Erythroblast (primary cell): Measurements from ENCODE around the gene FOXP1.

Experiments
- DNase-seq, 2 experiments: peaks; one replicate each; lab custom pipeline; 2025; lab: John Stamatoyannopoulos, UW
- GATA1 ChIP-seq: IDR thresholded peaks from 2 replicates; pipeline ENCODE4 v1.6.1; 2011; ENCODE audit warnings: low read depth, mild to moderate bottlenecking, control low read depth, low read length, moderate library complexity
- POLR2A ChIP-seq: IDR thresholded peaks from 2 replicates; pipeline ENCODE4 v1.6.1; 2011; ENCODE audit warnings: mild to moderate bottlenecking, low read length

FOXP1 gene

DNA sequence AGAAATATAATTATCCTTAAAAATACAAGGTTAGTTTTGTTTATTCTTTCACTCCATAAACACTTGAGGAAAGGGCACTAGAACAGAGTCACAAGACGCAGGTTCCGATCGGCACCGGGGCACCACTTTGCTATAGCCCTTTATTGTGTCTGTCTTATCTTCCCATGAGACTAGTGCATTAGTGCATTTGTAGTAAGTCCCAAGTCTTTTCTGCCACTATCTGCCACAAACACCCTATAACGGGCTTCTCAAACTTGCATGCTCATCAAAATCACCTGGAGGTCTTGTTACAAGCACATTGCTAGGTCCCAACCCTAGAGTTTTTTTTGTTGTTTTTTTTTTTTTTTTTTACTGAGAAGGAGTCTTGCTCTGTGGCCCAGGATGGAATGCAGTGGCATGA is 213.1 kb downstream of the FOXP1 start:
- TF ChIP-seq GATA1, result no peak

DNA sequence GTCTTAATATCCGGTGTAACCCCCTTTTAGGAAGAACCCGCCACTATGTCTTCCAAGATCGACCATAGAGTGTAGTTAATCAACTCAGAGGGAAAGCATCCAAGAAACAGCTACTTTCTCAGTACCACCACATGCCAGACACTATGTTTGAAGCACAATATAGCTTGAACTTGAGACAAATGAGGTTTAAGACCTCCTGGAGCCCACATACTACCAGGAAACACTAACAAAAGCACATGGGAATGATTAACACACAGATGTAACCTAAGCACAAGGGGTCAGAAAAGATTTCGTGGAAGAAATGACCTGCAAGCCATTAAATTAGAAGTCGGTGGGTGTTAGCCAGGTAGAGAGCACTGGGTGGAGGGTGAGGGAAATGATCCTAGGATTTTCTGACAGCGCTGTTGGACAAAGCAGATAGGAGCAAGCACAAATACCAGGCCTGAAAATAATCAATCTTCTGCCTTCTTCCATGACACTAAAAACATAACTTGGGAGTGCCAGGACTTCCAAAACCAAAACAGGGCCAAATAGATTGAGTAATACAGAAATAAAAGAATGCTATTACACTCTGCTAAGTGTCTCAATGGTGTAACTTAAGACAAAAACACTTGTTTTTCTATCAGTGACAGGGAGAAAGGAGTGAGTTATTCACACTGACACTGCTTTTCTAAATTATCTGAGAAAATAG is 213.7 kb downstream of the FOXP1 start:
- no peak for DNase-seq
- TF ChIP-seq POLR2A, result no peak
- no peak for TF ChIP-seq GATA1

More for the DNA sequence above, 213.1 kb downstream of the FOXP1 start:
- DNase-seq, result no peak

DNA sequence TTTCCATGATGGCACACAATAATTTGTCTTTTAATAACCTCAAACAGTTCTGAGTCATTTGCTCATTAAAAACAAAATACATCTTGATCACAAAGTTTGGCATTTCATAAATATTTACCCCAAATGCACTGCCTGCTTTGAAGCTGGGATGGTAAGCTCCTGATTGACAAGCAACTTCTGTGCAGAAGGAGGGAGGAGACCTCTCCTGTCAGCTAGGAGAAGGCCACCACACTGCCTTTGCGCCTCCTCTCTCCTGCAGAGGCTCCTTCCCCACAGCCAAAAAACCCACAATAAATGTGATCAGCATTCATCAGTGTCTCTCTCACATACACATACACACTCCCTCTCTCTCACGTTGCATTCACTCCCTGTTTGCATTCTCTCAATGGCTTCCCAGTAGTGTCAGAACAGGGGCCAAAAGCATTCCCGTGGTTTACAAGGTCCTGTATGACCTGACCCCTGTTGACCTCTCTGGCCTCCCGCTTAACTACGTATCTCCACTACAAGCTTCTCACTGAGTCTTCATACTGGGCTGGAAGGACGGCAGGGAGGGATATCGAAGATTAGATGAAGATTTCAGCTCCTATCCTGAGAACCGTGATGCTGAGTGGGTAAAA is 216.4 kb downstream of the FOXP1 start:
- no peak for DNase-seq
- TF ChIP-seq POLR2A (no peak), GATA1 (no peak)

DNA sequence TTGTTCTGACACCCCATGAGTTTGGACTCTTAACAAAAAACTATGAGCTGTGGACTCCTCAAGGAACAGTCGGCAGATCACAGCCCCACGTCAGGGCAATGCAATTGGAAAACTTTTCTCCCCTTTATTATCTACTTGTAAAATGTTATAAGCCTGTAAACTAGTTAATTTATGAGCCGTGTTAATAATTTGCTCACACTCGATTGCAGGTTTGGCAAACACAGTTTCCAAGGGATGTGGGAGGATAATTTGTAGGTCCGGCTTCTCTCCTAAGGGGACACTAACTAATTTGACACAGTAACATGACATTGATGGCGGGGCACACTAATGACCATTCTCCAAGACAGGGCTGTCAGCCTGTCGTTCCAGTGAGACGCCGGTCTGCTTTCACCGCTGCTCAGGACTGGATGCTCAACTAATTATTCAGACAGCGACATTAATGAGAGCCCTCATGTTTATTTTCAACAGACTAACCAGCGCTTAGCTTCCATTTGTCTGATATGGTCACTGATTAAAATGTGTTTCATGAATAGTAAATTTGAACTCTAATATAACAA is 222.1 kb downstream of the FOXP1 start:
- no peak for DNase-seq
- TF ChIP-seq POLR2A, result no peak
- no peak for TF ChIP-seq GATA1

DNA sequence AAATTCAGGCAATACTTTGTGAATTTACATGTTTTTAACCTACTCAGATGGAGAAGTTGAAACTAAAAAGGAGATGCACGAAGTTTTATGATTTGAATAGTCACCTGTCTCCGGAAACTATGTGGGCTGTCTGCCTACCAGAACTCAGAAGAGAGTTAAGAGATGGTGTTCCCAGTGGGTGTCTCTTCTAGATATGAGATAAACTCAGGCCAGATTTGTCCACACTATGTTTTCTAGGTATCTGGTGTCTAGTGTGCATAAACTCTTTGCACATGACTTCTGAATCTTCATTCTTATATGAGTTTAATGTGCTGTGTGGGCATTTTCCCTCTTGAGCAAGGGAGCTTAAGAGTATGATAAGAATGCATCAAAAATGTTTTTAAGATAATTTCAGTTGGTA is 222.8 kb downstream of the FOXP1 start:
- no peak for TF ChIP-seq POLR2A
- TF ChIP-seq GATA1, result no peak
- no peak for DNase-seq

DNA sequence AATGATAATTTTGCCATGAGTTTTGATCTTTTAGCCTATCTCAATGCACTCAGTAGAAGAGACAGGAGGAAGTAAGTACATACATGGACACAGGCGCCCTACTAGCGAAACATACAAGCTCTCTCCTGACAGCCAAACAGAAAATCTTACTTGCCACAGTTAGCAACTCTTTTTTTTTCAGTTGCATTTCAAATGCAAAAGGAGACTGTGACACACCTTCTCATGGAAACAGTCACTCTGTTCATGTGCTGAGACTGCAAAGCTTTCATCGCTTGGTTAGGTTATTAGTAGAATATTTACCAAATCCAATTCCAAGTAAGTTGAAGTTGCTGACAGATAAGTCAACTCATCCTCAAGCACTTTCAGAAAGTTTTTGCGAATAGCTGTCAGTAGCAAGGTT is 223.3 kb downstream of the FOXP1 start:
- DNase-seq, result no peak
- no peak for TF ChIP-seq POLR2A
- no peak for TF ChIP-seq GATA1

DNA sequence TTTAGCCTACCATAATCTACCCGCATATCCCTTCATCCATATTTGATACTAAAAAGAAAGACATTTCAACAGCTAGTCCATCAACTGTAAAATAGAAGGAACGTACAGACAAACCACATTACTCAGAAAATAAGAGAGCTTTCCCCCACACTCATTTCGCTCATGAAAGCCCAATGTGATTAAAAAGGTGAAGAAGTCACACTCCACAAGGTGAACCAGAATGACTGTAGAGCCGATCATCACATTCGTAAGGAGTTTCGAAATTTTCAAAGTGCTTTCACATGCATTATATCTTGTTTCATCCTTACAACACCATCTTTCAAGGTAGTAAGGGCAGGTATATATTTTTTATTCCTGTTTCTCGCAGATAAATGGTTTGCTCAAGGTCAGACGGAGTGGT is 225.3 kb downstream of the FOXP1 start:
- TF ChIP-seq GATA1, result no peak
- TF ChIP-seq POLR2A, result no peak
- DNase-seq, result no peak

DNA sequence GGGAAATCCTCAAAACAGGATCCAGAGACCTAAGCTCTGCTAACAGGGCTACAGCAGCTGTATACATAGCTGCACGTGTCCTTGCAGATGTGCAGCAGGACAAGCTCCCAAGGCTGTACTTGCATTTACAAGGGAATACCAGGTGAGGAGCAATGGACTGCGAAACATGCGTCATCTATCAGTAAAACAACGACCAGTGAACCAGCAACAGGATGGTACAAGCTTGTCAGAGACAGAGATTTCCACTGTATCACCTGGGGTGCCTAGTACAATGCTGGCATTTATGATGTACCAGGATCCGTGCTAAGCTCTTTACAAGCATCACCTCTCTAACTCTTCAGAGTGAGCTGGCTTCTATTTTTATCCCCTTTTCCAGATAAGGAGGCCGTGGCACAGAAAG is 227.3 kb downstream of the FOXP1 start:
- no peak for DNase-seq

DNA sequence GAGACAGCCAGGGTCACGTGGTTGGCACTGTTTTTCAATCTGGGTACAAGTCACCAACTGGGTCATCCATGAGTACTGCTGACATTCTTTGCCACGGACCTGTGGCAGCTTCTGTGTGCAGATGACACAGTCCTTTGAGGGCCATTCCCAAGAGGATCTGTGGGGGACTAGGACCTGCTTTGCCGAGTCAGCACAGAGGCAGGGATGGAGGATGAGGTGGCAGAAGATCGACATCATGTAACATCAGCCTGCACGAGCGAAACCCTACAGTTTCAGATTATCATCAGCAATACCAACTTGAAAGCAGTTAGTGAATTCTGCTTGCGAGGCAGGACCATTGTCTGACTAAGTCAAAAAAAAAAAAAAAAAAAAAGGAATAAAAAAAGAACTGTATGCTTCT is 227.7 kb downstream of the FOXP1 start:
- TF ChIP-seq GATA1, result no peak
- no peak for TF ChIP-seq POLR2A
- DNase-seq, result no peak

More for the DNA sequence above, 227.3 kb downstream of the FOXP1 start:
- TF ChIP-seq GATA1 (no peak), POLR2A (no peak)

DNA sequence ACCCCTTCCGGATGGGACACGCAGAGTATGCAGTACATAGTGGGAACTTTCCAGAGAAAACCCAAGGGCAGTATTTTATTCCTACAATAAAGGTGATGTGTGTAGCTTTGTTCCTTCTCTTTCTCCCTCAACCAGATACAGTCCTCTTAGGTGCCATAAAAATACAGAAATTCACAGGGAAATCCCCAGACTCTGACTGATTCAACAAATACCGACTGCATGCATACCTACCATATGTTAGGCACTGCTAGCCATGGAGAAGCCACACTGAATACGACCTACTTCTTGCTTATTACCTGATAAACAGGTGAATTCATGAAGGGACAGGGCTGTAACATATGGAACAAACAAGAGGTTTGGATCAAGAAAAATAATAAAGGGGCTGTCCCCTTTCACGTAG is 228.5 kb downstream of the FOXP1 start:
- no peak for DNase-seq
- TF ChIP-seq GATA1 (no peak), POLR2A (no peak)

DNA sequence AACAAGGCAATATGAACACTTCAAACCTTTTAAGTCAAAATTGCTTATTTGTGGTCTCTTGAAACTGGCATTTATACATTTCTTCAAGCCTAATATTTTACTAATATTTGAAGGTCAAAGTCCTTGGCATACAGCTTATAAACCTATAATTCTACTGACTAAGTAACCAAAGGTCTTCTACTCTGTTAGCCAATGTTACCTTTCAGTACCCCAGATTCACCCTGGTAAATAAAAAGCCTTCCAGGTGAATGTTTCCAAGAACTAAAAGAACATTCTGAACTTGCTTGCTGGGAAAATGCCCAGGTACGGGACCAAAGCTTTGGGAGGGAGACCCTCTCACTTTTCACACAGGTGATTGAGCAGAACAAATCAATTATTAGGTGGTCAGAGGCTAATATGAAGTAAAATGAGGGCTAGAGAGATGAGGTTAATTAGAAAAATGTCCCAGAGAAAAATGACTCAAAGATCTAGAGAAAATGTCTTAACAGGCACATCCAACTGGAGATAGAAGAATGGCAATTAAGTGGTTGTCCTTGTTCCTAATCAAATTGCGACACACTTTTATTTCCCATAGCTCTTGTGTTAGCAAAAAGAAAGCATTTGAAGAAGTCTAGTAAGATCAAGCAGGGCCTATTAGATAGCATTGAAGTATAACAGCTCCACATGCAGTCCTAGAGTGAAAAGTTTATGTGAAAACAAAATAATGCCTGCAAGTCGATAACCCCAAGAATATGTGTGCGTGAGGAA is 232.0 kb downstream of the FOXP1 start:
- DNase-seq, result no peak
- TF ChIP-seq GATA1, result no peak

DNA sequence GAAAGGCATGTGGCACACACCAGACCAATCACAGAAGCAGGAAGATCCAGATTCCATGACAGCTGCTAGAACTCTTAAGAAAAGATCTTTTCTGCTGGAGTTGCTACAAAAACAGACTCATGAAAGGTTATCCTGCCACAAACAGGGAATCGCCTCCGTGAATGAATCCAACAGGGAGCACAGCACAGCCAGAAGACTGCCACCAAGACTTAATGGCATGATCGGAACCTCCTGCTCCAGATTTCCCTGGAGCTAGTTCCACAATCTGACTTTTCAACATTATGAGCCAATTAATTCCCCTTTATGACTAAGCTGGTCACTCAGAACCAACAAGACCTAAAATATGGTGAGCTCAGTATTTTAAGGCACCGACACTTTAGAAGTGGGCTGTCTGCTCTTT is 232.5 kb downstream of the FOXP1 start:
- TF ChIP-seq GATA1 (no peak), POLR2A (no peak)
- DNase-seq, result no peak

DNA sequence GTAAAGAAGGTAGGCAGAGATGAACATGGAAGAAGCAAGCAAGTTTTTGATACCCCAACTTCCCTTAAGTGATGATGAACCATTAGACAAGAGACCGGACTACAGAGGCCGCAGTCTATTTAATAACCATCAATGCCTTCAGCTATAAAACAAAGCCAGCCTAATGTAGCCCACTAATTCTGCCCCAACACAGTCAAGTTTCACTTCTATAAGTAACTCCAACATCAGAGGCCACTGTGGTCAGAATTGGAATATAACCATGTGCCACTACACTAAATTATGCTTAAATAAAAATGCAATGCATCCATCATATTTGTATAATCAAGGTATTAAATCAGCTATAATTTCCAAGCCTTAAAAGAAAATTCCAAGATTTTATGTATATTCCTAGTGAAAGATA is 234.7 kb downstream of the FOXP1 start:
- DNase-seq, result no peak
- no peak for TF ChIP-seq POLR2A
- TF ChIP-seq GATA1, result no peak
